ENCODE results near the gene APAF1. TPM values are rescaled to one million over a fixed set of nuclear protein-coding genes. Genes with fewer than 3 reads are reported as not detected.

The APAF1 gene
- polyA plus RNA-seq, 3 donors, result 29.5 to 36.7 (median 30.0) TPM

- H3K4me1 Mint-ChIP-seq, result peaks cover 63% of the 10 kb centered on the region
Measured at GRCh38 chr12:98644433-98644711, 718 bp upstream of the APAF1 start.

GRCh38 chr12:98645572-98646067 lies 530 bp downstream of the APAF1 start:
- under 1% methylated on average over 19 of the region's 24 CpGs for WGBS (ENCODE audit: insufficient coverage)
- Histone ChIP-seq H3K27me3 (ENCODE audit: control insufficient read depth in 2 of 2, insufficient read depth in 2 of 2, low read length in 2 of 2) (no peaks in the 10 kb centered on the region), H3K36me3 (replicated peaks in 1 of 2; ENCODE audit: control insufficient read depth in 1 of 2, insufficient read depth in 2 of 2, low read length in 2 of 2) (peaks cover 25 to 33% of the 10 kb centered on the region in 2 donors), H3K27ac (ENCODE audit: low read depth in 1 of 2, low read length in 2 of 2) (peak overlapping the region; percentile 57 to 91), H3K4me2 (replicated peaks; ENCODE audit: extremely low read depth, low read length, poor library complexity, severe bottlenecking) (peak overlapping the region; percentile 89), H3K9me3 (replicated peaks in 1 of 2; ENCODE audit: control insufficient read depth in 1 of 2, insufficient read depth in 1 of 2, low read length in 2 of 2) (no peaks in the 10 kb centered on the region), H3K9ac (ENCODE audit: insufficient read depth, low read length, poor library complexity, severe bottlenecking) (peak overlapping the region; percentile 85), H3K4me3 (replicated peaks in 1 of 3; ENCODE audit: low read depth in 2 of 3, low read length in 3 of 3) (peak overlapping the region; percentile 87 to 100 (median 99)), H2AFZ (ENCODE audit: insufficient read depth, low read depth, low read length, poor library complexity, severe bottlenecking) (peak overlapping the region; percentile 84), H3K4me1 (ENCODE audit: control insufficient read depth in 1 of 2, insufficient read depth in 2 of 2, low read length in 2 of 2) (peaks cover 46 to 54% of the 10 kb centered on the region in 2 donors), H3K79me2 (ENCODE audit: insufficient read depth, low read length) (peaks cover 100% of the 10 kb centered on the region), H4K20me1 (ENCODE audit: insufficient read depth, low read length) (peaks cover 56% of the 10 kb centered on the region)
- H3K36me3 Mint-ChIP-seq, result peaks cover 27 to 30% of the 10 kb centered on the region in 2 donors
- peaks cover 59% of the 10 kb centered on the region for H3K4me1 Mint-ChIP-seq
- peak; percentile 18 to 36 (median 31) for DNase-seq
- H3K27ac Mint-ChIP-seq, result peak overlapping the region; percentile 85 to 95 (median 95)
- H3K27me3 Mint-ChIP-seq (ENCODE audit: low read depth in 3 of 3), result no peaks in the 10 kb centered on the region
- TF ChIP-seq CTCF (IDR thresholded peaks at IDR 0.05), result no peak
- peak overlapping the region; percentile 97 to 99 for H3K4me3 Mint-ChIP-seq
- no peaks in the 10 kb centered on the region for H3K9me3 Mint-ChIP-seq
- intact Hi-C loops (cut with micrococcal nuclease), result loop anchor here (2.0 to 5.0 kb wide), 3 partner anchors 38 to 53 kb away; partner anchors contain the start of gene SLC25A3 (in 1 of the 2)

More at GRCh38 chr12:98644433-98644711, 718 bp upstream of the APAF1 start:
- TF ChIP-seq CTCF (IDR thresholded peaks at IDR 0.05), result no peak
- Histone ChIP-seq H3K79me2 (ENCODE audit: insufficient read depth, low read length) (peaks cover 100% of the 10 kb centered on the region), H3K36me3 (replicated peaks in 1 of 2; ENCODE audit: control insufficient read depth in 1 of 2, insufficient read depth in 2 of 2, low read length in 2 of 2) (peaks cover 12 to 21% of the 10 kb centered on the region in 2 donors), H3K9ac (ENCODE audit: insufficient read depth, low read length, poor library complexity, severe bottlenecking) (peak overlapping the region; percentile 85), H3K27ac (ENCODE audit: low read depth in 1 of 2, low read length in 2 of 2) (peak overlapping the region; percentile 71 to 91), H4K20me1 (ENCODE audit: insufficient read depth, low read length) (peaks cover 43% of the 10 kb centered on the region), H3K27me3 (ENCODE audit: control insufficient read depth in 2 of 2, insufficient read depth in 2 of 2, low read length in 2 of 2) (no peaks in the 10 kb centered on the region), H3K4me1 (ENCODE audit: control insufficient read depth in 1 of 2, insufficient read depth in 2 of 2, low read length in 2 of 2) (peaks cover 51 to 63% of the 10 kb centered on the region in 2 donors), H3K9me3 (replicated peaks in 1 of 2; ENCODE audit: control insufficient read depth in 1 of 2, insufficient read depth in 1 of 2, low read length in 2 of 2) (no peaks in the 10 kb centered on the region), H3K4me3 (replicated peaks in 1 of 3; ENCODE audit: low read depth in 2 of 3, low read length in 3 of 3) (peak overlapping the region; percentile 87 to 100 (median 99)), H3K4me2 (replicated peaks; ENCODE audit: extremely low read depth, low read length, poor library complexity, severe bottlenecking) (peak overlapping the region; percentile 89), H2AFZ (ENCODE audit: insufficient read depth, low read depth, low read length, poor library complexity, severe bottlenecking) (peak overlapping the region; percentile 84)
- no peaks in the 10 kb centered on the region for H3K27me3 Mint-ChIP-seq (ENCODE audit: low read depth in 3 of 3)
- intact Hi-C loops (cut with micrococcal nuclease), result loop anchor here (2.0 to 5.0 kb wide), 2 partner anchors 37 to 50 kb away; no protein-coding TSS in a partner anchor
- peaks cover 16 to 17% of the 10 kb centered on the region in 2 donors for H3K36me3 Mint-ChIP-seq
- H3K27ac Mint-ChIP-seq, result peak overlapping the region; percentile 86 to 96 (median 93)
- H3K9me3 Mint-ChIP-seq, result no peaks in the 10 kb centered on the region
- DNase-seq, result no peak
- H3K4me3 Mint-ChIP-seq, result peak overlapping the region; percentile 96 to 97
- 0% methylated on average over 20 of the region's 20 CpGs for WGBS (ENCODE audit: insufficient coverage)
